Measurements from ENCODE around the gene SERPINB12. TPM values are rescaled to one million over a fixed set of nuclear protein-coding genes. Genes with fewer than 3 reads are reported as not detected.

The SERPINB12 gene
- total and polyA plus RNA-seq, 2 of the 4 experiments (the other 2 are of a cell fraction) = not detected

- in situ Hi-C loops (cut with MboI; ENCODE audit: low sequenced_read_pairs) (no loop called here), intact Hi-C loops (cut with micrococcal nuclease) (no loop called here), dilution Hi-C loops (cut with HindIII; ENCODE audit: low sequenced_read_pairs, unreplicated experiment) (no loop called here)
- no peaks in the 10 kb centered on the region for H3K4me1 ChIP-seq (ENCODE audit: control insufficient read depth, insufficient read depth, low read length)
- no peak overlapping the region for H3K18ac ChIP-seq (ENCODE audit: low read depth, low read length)
- no peak overlapping the region for H2BK120ac ChIP-seq (ENCODE audit: low read depth, low read length)
- no peak overlapping the region for H2BK20ac ChIP-seq (ENCODE audit: low read depth, low read length)
- H3K14ac ChIP-seq (replicated peaks; ENCODE audit: low read depth, low read length) = no peak overlapping the region
- no peaks in the 10 kb centered on the region for H3K36me3 ChIP-seq (ENCODE audit: control insufficient read depth, insufficient read depth, low read length)
- H3K56ac ChIP-seq (ENCODE audit: extremely low read depth, insufficient read depth, low read length) = no peak overlapping the region
- H3K9me1 ChIP-seq (ENCODE audit: insufficient read depth, low read length) = no peaks in the 10 kb centered on the region
- H2BK5ac ChIP-seq (ENCODE audit: low read depth, low read length, poor library complexity, severe bottlenecking) = no peak overlapping the region
- H2BK15ac ChIP-seq (ENCODE audit: low read depth, low read length) = no peak overlapping the region
- H3K79me1 ChIP-seq (ENCODE audit: low read depth in 1 of 2, low read length in 2 of 2) = no peaks in the 10 kb centered on the region
- H3K4ac ChIP-seq (ENCODE audit: low read depth, low read length) = no peak overlapping the region
- WGBS, 2 experiments (ENCODE audit: extremely low coverage in 2 of 2, insufficient read length in 1 of 2) = no CpG with 5 or more reads among the region's 1 CpG
- no peak overlapping the region for H3K23ac ChIP-seq (ENCODE audit: low read depth, low read length)
- H3K27ac ChIP-seq (ENCODE audit: insufficient read depth, low read length) = no peak overlapping the region
- no peak overlapping the region for H2AK5ac ChIP-seq (ENCODE audit: low read depth, low read length)
- ChIA-PET CTCF (no interaction called here), POLR2A (ENCODE audit: unreplicated experiment) (no interaction called here)
- H4K20me1 ChIP-seq (ENCODE audit: insufficient read depth, low read length) = no peaks in the 10 kb centered on the region
- H3K4me3 ChIP-seq (ENCODE audit: insufficient read depth, low read depth, low read length) = no peak overlapping the region
- H4K5ac ChIP-seq (ENCODE audit: low read depth, low read length) = no peak overlapping the region
- no peak overlapping the region for H4K8ac ChIP-seq (ENCODE audit: low read depth in 2 of 2, low read length in 2 of 2)
- H2AFZ ChIP-seq (replicated peaks; ENCODE audit: low read length, poor library complexity) = no peak overlapping the region
- H3K9me3 ChIP-seq (ENCODE audit: control insufficient read depth, insufficient read depth, low read length) = no peaks in the 10 kb centered on the region
- no peak for TF ChIP-seq FOS (IDR thresholded peaks at IDR 0.05; ENCODE audit: low read depth, low read length)
- TF ChIP-seq CTCF (conservative IDR thresholded peaks at IDR 0.05; ENCODE audit: low read depth, low read length) = no peak
- TF ChIP-seq RFX5 (IDR thresholded peaks at IDR 0.05; ENCODE audit: low read depth, low read length) = no peak
- TF ChIP-seq ELK1 (IDR thresholded peaks at IDR 0.05; ENCODE audit: borderline replicate concordance, low read depth, low read length) = no peak
- TF ChIP-seq POLR2A (IDR thresholded peaks at IDR 0.05; ENCODE audit: low read depth, low read length) = no peak
- no peak for TF ChIP-seq RCOR1 (IDR thresholded peaks at IDR 0.05; ENCODE audit: insufficient replicate concordance, low read length)
- no peak for TF ChIP-seq CEBPB (IDR thresholded peaks at IDR 0.05; ENCODE audit: low read depth, low read length)
- no peak for TF ChIP-seq CHD1 (IDR thresholded peaks at IDR 0.05; ENCODE audit: low read depth, low read length)
- TF ChIP-seq SMC3 (IDR thresholded peaks at IDR 0.05; ENCODE audit: low read depth, low read length) = no peak
- no peak for TF ChIP-seq MAFK (IDR thresholded peaks at IDR 0.05; ENCODE audit: low read depth, low read length)
- TF ChIP-seq MAZ (IDR thresholded peaks at IDR 0.05; ENCODE audit: borderline replicate concordance, low read depth, low read length) = no peak
- TF ChIP-seq USF2 (IDR thresholded peaks at IDR 0.05; ENCODE audit: low read depth, low read length) = no peak
- no peak for TF ChIP-seq RAD21 (IDR thresholded peaks at IDR 0.05; ENCODE audit: low read length)
- no peak for TF ChIP-seq MXI1 (IDR thresholded peaks at IDR 0.05; ENCODE audit: borderline replicate concordance, low read depth, low read length)
- TF ChIP-seq NFE2L2 (IDR thresholded peaks at IDR 0.05; ENCODE audit: low read depth, low read length) = no peak
- TF ChIP-seq BHLHE40 (IDR thresholded peaks at IDR 0.05; ENCODE audit: low read depth, low read length) = no peak
- DNase-seq (no peak), ATAC-seq (ENCODE audit: low read depth) (no peak)
- H3K27me3 ChIP-seq (ENCODE audit: control insufficient read depth, insufficient read depth, low read length) = peaks cover 6% of the 10 kb centered on the region; the same call in 1 of the 2 replicates
- H2AK9ac ChIP-seq (replicated peaks; ENCODE audit: low read depth, low read length, poor library complexity) = no peak overlapping the region
- BruUV-seq (replicated peaks) = no TSS peak
- H3K4me2 ChIP-seq (ENCODE audit: low read depth, low read length) = no peak overlapping the region
- H3K9ac ChIP-seq (ENCODE audit: low read depth, low read length) = no peak overlapping the region
- H4K91ac ChIP-seq (ENCODE audit: insufficient read depth, low read depth, low read length) = no peak overlapping the region
Measured at GRCh38 chr18:63564561-63564960, 22.4 kb downstream of the SERPINB12 start.

Data from IMR-90 (cell line).